Breast epithelium (tissue), 3 donors: Measurements from ENCODE around the gene HOPX.

Source experiments
- CTCF ChIP-seq, 3 donors: fragments of 450-650 bp; IDR thresholded peaks; one replicate each; pipeline ENCODE4 v1.5.1; 2016 to 2017; ENCODE audit warnings: antibody characterized with exemption in 3 of 3, mild to moderate bottlenecking in 3 of 3, moderate library complexity in 3 of 3
- POLR2A ChIP-seq: fragments of 450-650 bp; IDR thresholded peaks from one replicate; pipeline ENCODE4 v1.6.1; 2016; ENCODE audit warnings: antibody characterized with exemption, mild to moderate bottlenecking, moderate library complexity

DNA sequence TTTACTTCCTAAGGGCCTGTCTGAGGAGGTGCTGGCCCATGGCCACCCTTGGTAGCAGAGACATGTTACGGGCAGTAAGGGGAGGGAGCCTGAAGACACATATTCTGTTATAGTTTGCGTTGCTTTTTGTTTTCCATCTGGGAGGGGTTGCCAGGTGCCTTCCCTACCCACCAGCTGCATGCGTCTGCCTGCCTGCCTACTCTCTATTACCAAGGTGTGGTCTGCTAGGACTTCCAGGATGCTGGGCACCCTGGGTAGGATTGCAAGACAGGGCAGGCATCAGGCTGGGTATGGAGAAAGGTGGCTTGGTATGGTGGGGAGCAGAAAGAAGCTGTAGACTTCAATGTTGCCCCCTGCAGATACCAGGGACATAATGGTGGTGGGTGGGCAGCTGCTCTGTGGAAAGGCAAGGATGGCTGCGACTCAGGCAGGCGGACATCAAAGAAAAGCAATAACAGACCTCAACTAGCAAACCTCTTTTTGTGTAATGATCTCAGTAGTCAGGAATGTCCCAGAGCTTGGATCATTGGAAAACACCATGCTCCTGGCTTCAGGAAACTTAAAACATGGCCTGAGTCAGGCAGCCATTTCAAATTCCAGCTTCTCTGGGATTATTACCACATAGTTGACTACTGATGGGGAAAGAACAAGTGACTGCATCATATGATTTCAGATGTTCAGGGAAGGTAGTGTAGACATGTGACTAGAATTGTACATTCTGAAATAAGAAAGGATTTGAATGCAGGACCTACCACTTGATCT is 67.8 kb downstream of the HOPX start:
- TF ChIP-seq POLR2A: no peak
- no peak for TF ChIP-seq CTCF (IDR thresholded peaks at IDR 0.05)
